Natural killer cell (primary cell): ENCODE data around the gene TDO2. TPM values are rescaled to one million over a fixed set of nuclear protein-coding genes. Genes with fewer than 3 reads are reported as not detected.

Experiments used
- ATAC-seq, 3 donors: fragments of 150-1000 bp in 2 of 3; fragments of 200-7000 bp in 1 of 3; cut with Tn5 transposase; 1 replicate in 1 of 3; 2 replicates in 2 of 3; pipeline ENCODE4 v1.10.0; 2021; ENCODE audit warnings: mild to moderate bottlenecking in 2 of 3, moderate library complexity in 2 of 3
- DNase-seq, 2 donors: peaks; one replicate each; pipeline versions ENCODE4 v3.0.0 to v3.0.0-alpha.2; 2013 to 2021; ENCODE audit warnings: mixed read lengths in 1 of 2
- H3K27ac ChIP-seq: one replicate; pipeline ENCODE4 v1.5.1; 2013; ENCODE audit warnings: mild to moderate bottlenecking, low read length
- H3K27me3 ChIP-seq: one replicate; pipeline ENCODE4 v1.6.1; 2013; ENCODE audit warnings: low read length; ENCODE audit not compliant: control insufficient read depth, insufficient read depth
- H3K36me3 ChIP-seq: one replicate; pipeline ENCODE4 v1.6.1; 2013; ENCODE audit warnings: low read length; ENCODE audit not compliant: control insufficient read depth, insufficient read depth
- H3K4me1 ChIP-seq: one replicate; pipeline ENCODE4 v1.6.1; 2013; ENCODE audit warnings: low read length; ENCODE audit not compliant: control insufficient read depth, insufficient read depth
- H3K4me3 ChIP-seq: one replicate; pipeline ENCODE4 v1.5.1; 2013; ENCODE audit warnings: low read length
- H3K9me3 ChIP-seq: one replicate; pipeline ENCODE4 v1.6.1; 2013; ENCODE audit warnings: low read length; ENCODE audit not compliant: control insufficient read depth, insufficient read depth
- H3K27ac Mint-ChIP-seq, 2 donors: one replicate each; pipeline ENCODE4 v1.8.0; 2022; ENCODE audit warnings: mild to moderate bottlenecking in 2 of 2, mixed read lengths in 2 of 2, moderate library complexity in 1 of 2
- H3K27me3 Mint-ChIP-seq, 2 donors: one replicate each; pipeline ENCODE4 v1.8.0; 2022; ENCODE audit warnings: low read depth in 2 of 2, mixed read lengths in 2 of 2
- H3K36me3 Mint-ChIP-seq: one replicate; pipeline ENCODE4 v1.8.0; 2022; ENCODE audit warnings: mixed read lengths
- H3K4me1 Mint-ChIP-seq, 2 donors: one replicate each; pipeline ENCODE4 v1.8.0; 2022; ENCODE audit warnings: mixed read lengths in 2 of 2
- H3K4me3 Mint-ChIP-seq: one replicate; pipeline ENCODE4 v1.8.0; 2022; ENCODE audit warnings: mild to moderate bottlenecking, moderate library complexity, mixed read lengths
- H3K9me3 Mint-ChIP-seq, 2 donors: one replicate each; pipeline ENCODE4 v1.8.0; 2022; ENCODE audit warnings: mixed read lengths in 2 of 2
- WGBS: methylation state at CpG from one replicate; pipeline ENCODE4 v1.1.7; 2013; ENCODE audit warnings: missing lambda C conversion rate; ENCODE audit not compliant: insufficient coverage; 5-methylcytosine and 5-hydroxymethylcytosine counted together
- intact Hi-C: fragments of 100-400 bp; cut with micrococcal nuclease; formaldehyde crosslinking; loops from one replicate; pipeline ENCODE4 v1.14.2; 2022
- total RNA-seq, 4 donors: library from RNA; stranded (reverse); fragments of 120-200 nt in 1 of 4; gene quantifications; one replicate each; pipeline versions ENCODE4 v1.2.3 to v1.2.4, GENCODE V29; 2013 to 2022
- TF ChIP-seq, protein P1 (sequence below): fragments of 200-600 bp; IDR thresholded peaks from one replicate; pipeline ENCODE4 v1.8.0; 2022; ENCODE audit warnings: antibody characterized with exemption

TDO2 gene
- not detected for total RNA-seq
- total RNA-seq (2013): not detected

- Mint-ChIP-seq H3K9me3 (no peaks in the 10 kb centered on the region), H3K4me3 (no peak within 1 kb of the TSS), H3K27ac (no peak within 1 kb of the TSS), H3K36me3 (no peaks in the 10 kb centered on the region), H3K27me3 (peaks cover 0 to 15% of the 10 kb centered on the region in 2 donors), H3K4me1 (no peaks in the 10 kb centered on the region)
- no peak for DNase-seq
- H3K4me3 ChIP-seq: no peak within 1 kb of the TSS
- no peak for ATAC-seq
- intact Hi-C loops: no loop called here
- 92% methylated on average over 1 of the region's 1 CpG for WGBS
- H3K4me1 ChIP-seq: no peaks in the 10 kb centered on the region
- H3K36me3 ChIP-seq: no peaks in the 10 kb centered on the region
- H3K27ac ChIP-seq: no peak within 1 kb of the TSS
- TF ChIP-seq, protein P1, sequence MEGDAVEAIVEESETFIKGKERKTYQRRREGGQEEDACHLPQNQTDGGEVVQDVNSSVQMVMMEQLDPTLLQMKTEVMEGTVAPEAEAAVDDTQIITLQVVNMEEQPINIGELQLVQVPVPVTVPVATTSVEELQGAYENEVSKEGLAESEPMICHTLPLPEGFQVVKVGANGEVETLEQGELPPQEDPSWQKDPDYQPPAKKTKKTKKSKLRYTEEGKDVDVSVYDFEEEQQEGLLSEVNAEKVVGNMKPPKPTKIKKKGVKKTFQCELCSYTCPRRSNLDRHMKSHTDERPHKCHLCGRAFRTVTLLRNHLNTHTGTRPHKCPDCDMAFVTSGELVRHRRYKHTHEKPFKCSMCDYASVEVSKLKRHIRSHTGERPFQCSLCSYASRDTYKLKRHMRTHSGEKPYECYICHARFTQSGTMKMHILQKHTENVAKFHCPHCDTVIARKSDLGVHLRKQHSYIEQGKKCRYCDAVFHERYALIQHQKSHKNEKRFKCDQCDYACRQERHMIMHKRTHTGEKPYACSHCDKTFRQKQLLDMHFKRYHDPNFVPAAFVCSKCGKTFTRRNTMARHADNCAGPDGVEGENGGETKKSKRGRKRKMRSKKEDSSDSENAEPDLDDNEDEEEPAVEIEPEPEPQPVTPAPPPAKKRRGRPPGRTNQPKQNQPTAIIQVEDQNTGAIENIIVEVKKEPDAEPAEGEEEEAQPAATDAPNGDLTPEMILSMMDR: no peak
- no peaks in the 10 kb centered on the region for H3K27me3 ChIP-seq
- no peaks in the 10 kb centered on the region for H3K9me3 ChIP-seq
Measured at GRCh38 chr4:155903453-155903852, at the start of gene TDO2. TDO2 (plus strand) TSS chr4:155903696; CDS start chr4:155903759, 63 bp downstream.

DNA sequence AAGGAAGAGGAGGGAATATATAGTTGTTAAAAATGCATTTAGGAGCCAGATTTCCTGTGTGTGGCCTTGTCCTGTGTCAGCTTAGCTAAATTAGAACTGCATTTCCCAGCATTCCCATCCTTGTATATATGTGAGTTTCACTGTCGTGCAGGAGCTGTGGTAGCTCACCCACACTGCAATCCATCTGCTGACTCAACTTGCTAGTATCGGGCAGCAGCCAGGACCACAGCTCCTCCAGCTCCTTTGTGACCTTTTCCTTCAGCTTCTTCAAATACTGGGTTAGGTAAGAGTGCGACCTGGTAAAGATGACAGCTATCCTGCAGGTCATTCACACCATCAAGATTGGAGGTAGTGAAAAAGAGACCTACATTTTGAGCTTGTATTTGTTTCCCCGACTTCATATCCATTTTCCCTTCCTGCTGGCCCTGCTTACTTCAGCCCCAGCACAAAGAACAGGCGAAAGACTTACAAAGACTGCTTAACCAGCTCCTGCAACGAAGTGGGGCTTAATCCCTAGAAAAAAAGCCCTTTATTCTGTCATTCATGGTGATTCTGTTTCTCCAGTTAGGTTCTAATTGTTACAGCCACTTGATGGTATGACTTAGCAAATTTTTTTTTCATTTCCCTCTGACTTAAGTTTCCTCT lies 48.8 kb upstream of the TDO2 start:
- WGBS: 61% methylated on average over 5 of the region's 6 CpGs
- no peaks in the 10 kb centered on the region for H3K36me3 Mint-ChIP-seq
- no peak for DNase-seq
- Histone ChIP-seq H3K4me3 (no peak overlapping the region), H3K36me3 (no peaks in the 10 kb centered on the region), H3K27ac (no peak overlapping the region), H3K9me3 (no peaks in the 10 kb centered on the region), H3K4me1 (no peaks in the 10 kb centered on the region), H3K27me3 (no peaks in the 10 kb centered on the region)
- no peak overlapping the region for H3K4me3 Mint-ChIP-seq
- no peak for ATAC-seq
- intact Hi-C loops: no loop called here
- H3K9me3 Mint-ChIP-seq: peaks cover 0 to 2% of the 10 kb centered on the region in 2 donors
- TF ChIP-seq, protein P1: no peak
- no peak overlapping the region for H3K27ac Mint-ChIP-seq
- H3K4me1 Mint-ChIP-seq: no peaks in the 10 kb centered on the region
- H3K27me3 Mint-ChIP-seq: peaks cover 0 to 7% of the 10 kb centered on the region in 2 donors

DNA sequence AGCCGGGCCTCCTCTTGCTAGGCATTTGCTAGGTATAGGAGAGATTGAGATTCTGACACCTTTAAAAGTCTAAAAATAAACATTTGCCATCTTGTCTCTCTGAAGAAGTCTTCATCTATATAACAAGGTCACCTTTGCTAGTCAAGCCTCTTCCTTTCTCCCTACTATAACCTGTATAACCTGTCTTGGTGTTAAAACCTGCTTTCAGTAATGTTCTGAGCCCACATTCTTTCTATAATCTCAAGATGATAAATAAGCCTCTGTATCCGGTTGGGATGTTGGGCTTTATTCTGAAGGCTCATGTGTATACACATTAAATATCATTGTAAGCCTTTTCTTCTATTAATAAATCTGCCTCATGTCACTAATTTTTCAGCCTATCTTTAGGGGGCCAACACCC lies 47.6 kb upstream of the TDO2 start:
- Histone ChIP-seq H3K27me3 (no peaks in the 10 kb centered on the region), H3K4me1 (no peaks in the 10 kb centered on the region), H3K9me3 (no peaks in the 10 kb centered on the region), H3K4me3 (no peak overlapping the region), H3K36me3 (no peaks in the 10 kb centered on the region), H3K27ac (no peak overlapping the region)
- Mint-ChIP-seq H3K4me1 (no peaks in the 10 kb centered on the region), H3K27me3 (peaks cover 0 to 7% of the 10 kb centered on the region in 2 donors), H3K36me3 (no peaks in the 10 kb centered on the region), H3K27ac (no peak overlapping the region), H3K4me3 (no peak overlapping the region), H3K9me3 (peaks cover 0 to 2% of the 10 kb centered on the region in 2 donors)
- TF ChIP-seq, protein P1: no peak
- DNase-seq (no peak), ATAC-seq (no peak)
- WGBS: 100% methylated on average over 2 of the region's 2 CpGs
- intact Hi-C loops: no loop called here

DNA sequence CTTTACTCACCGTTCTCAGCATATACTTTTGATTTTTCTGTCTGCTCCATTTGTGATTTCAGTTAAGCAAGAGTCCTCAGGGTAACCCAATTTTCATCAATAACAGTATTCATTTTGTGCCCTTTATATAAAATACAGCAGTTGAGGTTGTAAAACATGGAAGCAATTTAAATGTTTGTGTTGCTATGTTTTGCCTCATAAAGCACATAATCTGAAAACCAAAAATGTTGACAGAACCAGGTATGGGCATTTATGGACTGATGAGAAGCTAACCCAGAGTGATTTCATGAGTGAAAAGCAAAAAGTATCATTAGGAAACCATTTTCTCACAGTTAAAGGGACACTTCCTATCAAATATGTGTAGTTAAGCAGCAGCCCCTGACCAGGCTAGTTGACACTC lies 37.3 kb upstream of the TDO2 start, which contains the start of gene ASIC5:
Gene ASIC5, minus strand, starts transcription at position 101 of the 400 bp plus-strand sequence. Its CDS starts 51 bp downstream, at position 50.
- Mint-ChIP-seq H3K27ac (no peak within 1 kb of the TSS), H3K36me3 (no peaks in the 10 kb centered on the region), H3K4me3 (no peak within 1 kb of the TSS), H3K27me3 (no peaks in the 10 kb centered on the region), H3K4me1 (no peaks in the 10 kb centered on the region), H3K9me3 (peaks cover 3 to 6% of the 10 kb centered on the region in 2 donors)
- intact Hi-C loops: no loop called here
- H3K4me3 ChIP-seq: no peak within 1 kb of the TSS
- H3K9me3 ChIP-seq: no peaks in the 10 kb centered on the region
- H3K27ac ChIP-seq: no peak within 1 kb of the TSS
- WGBS: 0% methylated on average over 1 of the region's 1 CpG
- H3K27me3 ChIP-seq: no peaks in the 10 kb centered on the region
- ATAC-seq (no peak), DNase-seq (no peak)
- TF ChIP-seq, protein P1: no peak
- H3K36me3 ChIP-seq: no peaks in the 10 kb centered on the region
- no peaks in the 10 kb centered on the region for H3K4me1 ChIP-seq
